GM18505 (cell line): ENCODE data around the gene CCDC169.
"Not testable (repeated sequence)": the region's sequence is repeated elsewhere in the genome, so short reads cannot be mapped to it uniquely, and the experiment has no call there.

ENCODE experiments used
- ATAC-seq: cut with Tn5 transposase; IDR thresholded peaks from one replicate; pipeline ENCODE4 v1.9.1; 2021; ENCODE audit not compliant: unreplicated experiment
- POLR2A ChIP-seq: IDR thresholded peaks from 4 replicates; pipeline ENCODE4 v1.6.1; 2011; ENCODE audit warnings: borderline replicate concordance; ENCODE audit not compliant: insufficient read depth, insufficient read length; ENCODE audit errors: extremely low read depth

Gene CCDC169

GRCh38 chr13:36331280-36331679 is 33.7 kb upstream of the CCDC169 start:
- ATAC-seq, result no peak
- no peak for TF ChIP-seq POLR2A

GRCh38 chr13:36329361-36329760 is 31.7 kb upstream of the CCDC169 start:
- no peak for ATAC-seq
- TF ChIP-seq POLR2A, result no peak

- no peak for ATAC-seq
- TF ChIP-seq POLR2A, result no peak
Measured at GRCh38 chr13:36328821-36329220, 31.2 kb upstream of the CCDC169 start.

GRCh38 chr13:36325912-36326311 is 28.3 kb upstream of the CCDC169 start:
- no peak for ATAC-seq
- no peak for TF ChIP-seq POLR2A

- ATAC-seq, result not testable (repeated sequence)
Measured at GRCh38 chr13:36324881-36325280, 27.3 kb upstream of the CCDC169 start.

- TF ChIP-seq POLR2A, result no peak
- ATAC-seq, result no peak
Measured at GRCh38 chr13:36323951-36324566, 26.4 kb upstream of the CCDC169 start.

GRCh38 chr13:36323408-36323807 is 25.8 kb upstream of the CCDC169 start:
- no peak for TF ChIP-seq POLR2A
- no peak for ATAC-seq

GRCh38 chr13:36319793-36320192 is 22.2 kb upstream of the CCDC169 start:
- ATAC-seq, result not testable (repeated sequence)

- TF ChIP-seq POLR2A, result no peak
- no peak for ATAC-seq
Measured at GRCh38 chr13:36313047-36313969, 15.7 kb upstream of the CCDC169 start.

GRCh38 chr13:36310417-36311108 is 12.9 kb upstream of the CCDC169 start:
- no peak for ATAC-seq

GRCh38 chr13:36302289-36302688 is 4.7 kb upstream of the CCDC169 start:
- ATAC-seq, result no peak

More at GRCh38 chr13:36310417-36311108, 12.9 kb upstream of the CCDC169 start:
- TF ChIP-seq POLR2A, result no peak

GRCh38 chr13:36299469-36299868 is 1.9 kb upstream of the CCDC169 start:
- ATAC-seq, result not testable (repeated sequence)

More at GRCh38 chr13:36302289-36302688, 4.7 kb upstream of the CCDC169 start:
- no peak for TF ChIP-seq POLR2A

- ATAC-seq, result no peak
- no peak for TF ChIP-seq POLR2A
Measured at GRCh38 chr13:36298535-36299068, 988 bp upstream of the CCDC169 start.
